HFF-Myc (cell line): ENCODE results near the gene SBF1.

Source experiments
- DNase-seq: peaks from one replicate; pipeline ENCODE4 v3.0.0-alpha.2; 2011; ENCODE audit warnings: low read depth; ENCODE audit errors: extremely low read depth
- H3K4me3 ChIP-seq: replicated peaks from 2 replicates; pipeline ENCODE4 v1.5.1; 2011; ENCODE audit warnings: low read depth, mild to moderate bottlenecking, control low read depth, low read length
- CTCF ChIP-seq: IDR thresholded peaks from 2 replicates; pipeline ENCODE4 v1.5.1; 2012; ENCODE audit warnings: mild to moderate bottlenecking, low read depth, low read length, control low read depth; ENCODE audit errors: missing control alignments

The SBF1 gene

DNA sequence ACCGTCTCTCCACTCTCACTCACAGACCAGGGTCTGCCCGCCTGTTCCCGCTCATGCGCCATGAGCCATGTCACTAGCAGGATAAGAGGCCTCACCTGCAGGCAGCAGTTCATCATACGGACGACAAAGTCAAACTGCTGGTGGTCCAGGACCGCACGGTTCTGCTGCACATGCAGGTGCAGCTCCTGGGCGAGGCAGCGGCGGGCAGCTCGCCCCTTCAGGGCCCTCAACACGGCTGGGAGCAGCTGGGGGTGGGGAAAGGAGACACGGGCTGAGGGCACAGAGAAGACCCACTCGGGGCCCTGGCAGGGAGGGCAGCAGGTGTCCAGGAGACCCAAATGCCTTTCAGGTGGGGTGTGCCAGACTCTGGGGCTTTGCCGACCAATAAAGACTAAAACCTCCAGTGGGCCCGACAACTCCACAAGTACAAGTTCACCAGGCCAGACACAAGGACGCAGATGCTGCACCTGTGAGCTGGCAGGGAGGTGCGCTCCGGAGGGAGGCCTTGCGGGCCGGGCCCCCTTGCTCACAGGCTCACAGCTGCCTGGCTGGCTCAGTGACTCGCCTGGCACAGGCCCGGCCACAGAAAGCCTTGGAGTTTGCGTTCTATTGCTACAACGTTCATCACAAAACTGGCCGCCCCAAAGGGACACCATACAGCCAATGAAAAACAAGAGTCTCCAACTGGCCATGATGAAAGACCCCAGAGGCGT, 11.5 kb downstream of the SBF1 start:
- H3K4me3 ChIP-seq: no peak overlapping the region
- DNase-seq: no peak
- TF ChIP-seq CTCF: no peak

- no peak for DNase-seq
- no peak overlapping the region for H3K4me3 ChIP-seq
- TF ChIP-seq CTCF: no peak
Measured at GRCh38 chr22:50461979-50462540, 12.8 kb downstream of the SBF1 start.

- no peak for DNase-seq
- no peak overlapping the region for H3K4me3 ChIP-seq
- no peak for TF ChIP-seq CTCF
Measured at GRCh38 chr22:50461536-50461935, 13.3 kb downstream of the SBF1 start.

DNA sequence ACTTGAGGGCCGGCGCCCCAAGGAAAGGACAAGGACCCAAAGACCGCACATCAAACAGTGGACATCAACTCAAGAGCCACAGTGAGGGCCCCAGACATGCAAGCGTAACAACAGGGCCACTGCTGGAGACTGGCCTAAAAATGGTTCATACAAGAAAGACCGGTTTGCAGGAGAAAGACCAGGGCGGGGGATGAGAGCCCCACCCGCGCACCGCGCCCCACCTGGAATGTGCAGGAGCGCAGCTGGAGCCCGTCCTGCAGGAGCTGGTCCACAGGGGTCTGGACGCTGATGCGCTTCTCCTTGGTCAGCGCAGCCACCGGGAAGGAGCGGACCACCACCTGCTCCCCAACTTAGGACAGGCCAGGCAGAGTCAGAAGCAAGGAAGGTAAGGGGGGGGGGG, 13.9 kb downstream of the SBF1 start:
- DNase-seq: no peak
- no peak for TF ChIP-seq CTCF

GRCh38 chr22:50459496-50460140, 15.2 kb downstream of the SBF1 start:
- no peak for TF ChIP-seq CTCF
- DNase-seq: no peak

More for the DNA sequence above, 13.9 kb downstream of the SBF1 start:
- H3K4me3 ChIP-seq: no peak overlapping the region

DNA sequence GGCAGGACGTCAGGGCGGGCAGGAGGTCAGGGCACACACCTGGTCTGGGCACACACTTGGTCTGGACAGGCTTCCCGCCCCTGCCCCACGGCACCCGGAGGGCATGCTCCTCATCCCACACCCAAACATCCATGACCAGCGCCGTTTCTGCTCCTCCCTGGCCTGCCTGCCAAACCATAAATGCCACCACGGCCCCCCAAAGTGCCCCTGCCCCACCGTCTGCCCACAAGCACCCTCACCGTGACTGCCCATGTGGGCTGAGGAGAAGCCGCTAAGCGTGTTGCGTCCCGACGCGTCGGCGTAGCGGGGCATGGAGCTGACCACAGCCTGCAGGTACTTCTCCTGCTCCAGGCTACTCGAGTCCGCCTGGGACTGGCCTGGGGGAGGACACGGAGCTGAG, 15.8 kb downstream of the SBF1 start:
- no peak overlapping the region for H3K4me3 ChIP-seq
- TF ChIP-seq CTCF: no peak
- no peak for DNase-seq

More at GRCh38 chr22:50459496-50460140, 15.2 kb downstream of the SBF1 start:
- H3K4me3 ChIP-seq: no peak overlapping the region
